Erythroblast (primary cell): ENCODE data around the gene KMT2C.

Experiments used
- GATA1 ChIP-seq: IDR thresholded peaks from 2 replicates; pipeline ENCODE4 v1.6.1; 2011; ENCODE audit warnings: low read depth, mild to moderate bottlenecking, control low read depth, low read length, moderate library complexity
- POLR2A ChIP-seq: IDR thresholded peaks from 2 replicates; pipeline ENCODE4 v1.6.1; 2011; ENCODE audit warnings: mild to moderate bottlenecking, low read length

- TF ChIP-seq POLR2A (no peak), GATA1 (no peak)
These were observed 255.8 kb downstream of the KMT2C start for GRCh38 chr7:152180048-152180447.
